H9 (cell line): ENCODE data around the gene MUSK. TPM values are rescaled to one million over a fixed set of nuclear protein-coding genes. Genes with fewer than 3 reads are reported as not detected.

ENCODE experiments used
- DNase-seq: peaks from one replicate; pipeline ENCODE4 v3.0.0-alpha.2; 2017
- H2AFZ ChIP-seq: one replicate; pipeline ENCODE4 v1.6.1; 2013; ENCODE audit warnings: mild to moderate bottlenecking, low read length, control low read depth, moderate library complexity
- H2AK5ac ChIP-seq: 2 replicates; pipeline ENCODE4 v1.6.1; 2013; ENCODE audit warnings: low read length, control low read depth, mixed read lengths; ENCODE audit not compliant: insufficient read length
- H2BK120ac ChIP-seq: one replicate; pipeline ENCODE4 v1.6.1; 2013; ENCODE audit warnings: low read depth, mild to moderate bottlenecking, low read length, control low read depth, inconsistent platforms; ENCODE audit not compliant: poor library complexity, severe bottlenecking
- H2BK12ac ChIP-seq: 2 replicates; pipeline ENCODE4 v1.6.1; 2013; ENCODE audit warnings: low read length, control low read depth, mixed read lengths, low read depth; ENCODE audit not compliant: insufficient read length
- H2BK15ac ChIP-seq: 2 replicates; pipeline ENCODE4 v1.6.1; 2013; ENCODE audit warnings: low read depth, low read length, control low read depth
- H2BK20ac ChIP-seq: one replicate; pipeline ENCODE4 v1.6.1; 2013; ENCODE audit warnings: low read depth, mild to moderate bottlenecking, low read length, control low read depth, inconsistent platforms; ENCODE audit not compliant: poor library complexity, severe bottlenecking
- H2BK5ac ChIP-seq: 2 replicates; pipeline ENCODE4 v1.6.1; 2013; ENCODE audit warnings: low read length, control low read depth, mixed read lengths; ENCODE audit not compliant: insufficient read length
- H3K14ac ChIP-seq: 2 replicates; pipeline ENCODE4 v1.6.1; 2013; ENCODE audit warnings: low read length, control low read depth; ENCODE audit not compliant: insufficient read depth
- H3K18ac ChIP-seq: 2 replicates; pipeline ENCODE4 v1.6.1; 2013; ENCODE audit warnings: low read depth, mild to moderate bottlenecking, mixed read lengths, low read length, control low read depth; ENCODE audit not compliant: insufficient read length
- H3K23ac ChIP-seq: 2 replicates; pipeline ENCODE4 v1.6.1; 2013; ENCODE audit warnings: low read length, control low read depth, mixed read lengths, low read depth; ENCODE audit not compliant: insufficient read length
- H3K23me2 ChIP-seq: 2 replicates; pipeline ENCODE4 v1.6.1; 2013; ENCODE audit warnings: low read depth, mild to moderate bottlenecking, mixed read lengths, low read length, control low read depth; ENCODE audit not compliant: insufficient read length, poor library complexity, severe bottlenecking
- H3K27ac ChIP-seq: 2 replicates; pipeline ENCODE4 v1.5.1; 2013; ENCODE audit warnings: low read length, control low read depth, mixed read lengths, low read depth; ENCODE audit not compliant: insufficient read length
- H3K27me3 ChIP-seq: 2 replicates; pipeline ENCODE4 v1.6.1; 2013; ENCODE audit warnings: low read length, control low read depth, inconsistent platforms; ENCODE audit not compliant: insufficient read depth
- H3K4ac ChIP-seq: 2 replicates; pipeline ENCODE4 v1.6.1; 2013; ENCODE audit warnings: low read depth, mild to moderate bottlenecking, control low read depth, inconsistent platforms, low read length, moderate library complexity
- H3K4me1 ChIP-seq: 2 replicates; pipeline ENCODE4 v1.6.1; 2013; ENCODE audit warnings: low read length, control low read depth, inconsistent platforms; ENCODE audit not compliant: insufficient read depth
- H3K4me2 ChIP-seq: 2 replicates; pipeline ENCODE4 v1.6.1; 2013; ENCODE audit warnings: low read length, control low read depth, mixed read lengths; ENCODE audit not compliant: insufficient read length, insufficient read depth
- H3K56ac ChIP-seq: 2 replicates; pipeline ENCODE4 v1.6.1; 2013; ENCODE audit warnings: low read depth, mild to moderate bottlenecking, mixed read lengths, low read length, control low read depth; ENCODE audit not compliant: insufficient read length
- H3K79me1 ChIP-seq: 2 replicates; pipeline ENCODE4 v1.6.1; 2013; ENCODE audit warnings: low read depth, mild to moderate bottlenecking, moderate library complexity, low read length, control low read depth, inconsistent platforms; ENCODE audit not compliant: insufficient read depth, poor library complexity, severe bottlenecking
- H3K79me2 ChIP-seq: 2 replicates; pipeline ENCODE4 v1.6.1; 2013; ENCODE audit warnings: low read length, control low read depth, inconsistent platforms; ENCODE audit not compliant: insufficient read depth
- H3K9ac ChIP-seq: 2 replicates; pipeline ENCODE4 v1.6.1; 2013; ENCODE audit warnings: low read length, control low read depth, mixed read lengths; ENCODE audit not compliant: insufficient read length; ENCODE audit errors: extremely low read depth
- H3K9me3 ChIP-seq: one replicate; pipeline ENCODE4 v1.6.1; 2013; ENCODE audit warnings: low read depth, low read length, inconsistent platforms; ENCODE audit not compliant: control insufficient read depth
- H3T11ph ChIP-seq: one replicate; pipeline ENCODE4 v1.6.1; 2013; ENCODE audit warnings: mild to moderate bottlenecking, low read length, control low read depth, inconsistent platforms
- H4K20me1 ChIP-seq: one replicate; pipeline ENCODE4 v1.6.1; 2013; ENCODE audit not compliant: control insufficient read depth, insufficient read length, insufficient read depth
- H4K5ac ChIP-seq: 2 replicates; pipeline ENCODE4 v1.6.1; 2013; ENCODE audit warnings: low read depth, mild to moderate bottlenecking, mixed read lengths, low read length, control low read depth; ENCODE audit not compliant: insufficient read length
- H4K8ac ChIP-seq: replicated peaks from 2 replicates; pipeline ENCODE4 v1.6.1; 2013; ENCODE audit warnings: low read length, control low read depth, mixed read lengths, low read depth; ENCODE audit not compliant: insufficient read length
- H4K91ac ChIP-seq: 2 replicates; pipeline ENCODE4 v1.6.1; 2013; ENCODE audit warnings: low read depth, mild to moderate bottlenecking, moderate library complexity, mixed read lengths, low read length, control low read depth; ENCODE audit not compliant: insufficient read length
- H3K27ac Mint-ChIP-seq, 3 experiments: 2 replicates in 2 of 3; 3 replicates in 1 of 3; pipeline ENCODE4 v1.8.0; 2020 to 2021; ENCODE audit warnings: mixed read lengths in 3 of 3, mild to moderate bottlenecking in 1 of 3, moderate library complexity in 1 of 3
- H3K27me3 Mint-ChIP-seq: 2 replicates; pipeline ENCODE4 v1.8.0; 2021; ENCODE audit warnings: low read depth, mild to moderate bottlenecking, moderate library complexity, mixed read lengths
- H3K36me3 Mint-ChIP-seq, 3 experiments: 2 replicates in 2 of 3; 3 replicates in 1 of 3; pipeline ENCODE4 v1.8.0; 2020 to 2021; ENCODE audit warnings: low read depth in 3 of 3, mixed read lengths in 3 of 3; ENCODE audit not compliant: insufficient read depth in 1 of 3
- H3K4me1 Mint-ChIP-seq, 2 experiments: 2 replicates each; pipeline ENCODE4 v1.8.0; 2020; ENCODE audit warnings: mixed read lengths in 2 of 2
- H3K4me3 Mint-ChIP-seq, 2 experiments: 2 replicates in 1 of 2; 3 replicates in 1 of 2; pipeline ENCODE4 v1.8.0; 2020 to 2021; ENCODE audit warnings: mild to moderate bottlenecking in 2 of 2, mixed read lengths in 2 of 2, moderate library complexity in 1 of 2
- H3K9me3 Mint-ChIP-seq, 2 experiments: 2 replicates in 1 of 2; 3 replicates in 1 of 2; pipeline ENCODE4 v1.8.0; 2020; ENCODE audit warnings: mild to moderate bottlenecking in 2 of 2, mixed read lengths in 2 of 2, moderate library complexity in 1 of 2
- CTCF ChIP-seq: fragments of 200-600 bp; sonication (generic); conservative IDR thresholded peaks from 3 replicates; pipeline ENCODE4 v1.8.0; 2021; ENCODE audit warnings: antibody characterized with exemption, mild to moderate bottlenecking
- WGBS: extraction: QIAGEN DNeasy Blood & Tissue Kit; methylation state at CpG from one replicate; pipeline ENCODE4 v1.1.7; 2013; ENCODE audit warnings: missing lambda C conversion rate, low lambda C conversion rate, mixed read lengths; ENCODE audit not compliant: insufficient read length; ENCODE audit errors: extremely low coverage; 5-methylcytosine and 5-hydroxymethylcytosine counted together
- total RNA-seq: library from RNA; stranded (reverse); gene quantifications from 2 replicates; pipeline ENCODE4 v1.2.1, GENCODE V29; 2021

The MUSK gene
- total RNA-seq, 1 experiment from 2014 or later, result not detected

GRCh38 chr9:110710420-110710819 is 41.8 kb downstream of the MUSK start:
- H3K27me3 ChIP-seq, result no peaks in the 10 kb centered on the region
- WGBS, result no CpG with 5 or more reads among the region's 3 CpGs
- no peak overlapping the region for H2BK20ac ChIP-seq
- H3K4me1 ChIP-seq, result no peaks in the 10 kb centered on the region
- H2AK5ac ChIP-seq, result no peak overlapping the region
- H3K9me3 ChIP-seq, result no peaks in the 10 kb centered on the region
- no peak overlapping the region for H4K8ac ChIP-seq
- no peak for DNase-seq
- H3K23me2 ChIP-seq, result no peaks in the 10 kb centered on the region
- H3K14ac ChIP-seq, result no peak overlapping the region
- no peak overlapping the region for H3K18ac ChIP-seq
- H4K20me1 ChIP-seq, result no peaks in the 10 kb centered on the region
- no peak overlapping the region for H4K5ac ChIP-seq
- no peak overlapping the region for H3K56ac ChIP-seq
- H4K91ac ChIP-seq, result no peak overlapping the region
- no peak overlapping the region for H2BK120ac ChIP-seq
- Mint-ChIP-seq H3K9me3 (no peaks in the 10 kb centered on the region), H3K27me3 (no peaks in the 10 kb centered on the region), H3K36me3 (no peaks in the 10 kb centered on the region), H3K27ac (no peak overlapping the region), H3K4me3 (no peak overlapping the region), H3K4me1 (peaks cover 11 to 13% of the 10 kb centered on the region in 2 experiments)
- no peaks in the 10 kb centered on the region for H3K79me2 ChIP-seq
- H3T11ph ChIP-seq, result no peak overlapping the region
- no peaks in the 10 kb centered on the region for H3K79me1 ChIP-seq
- H3K23ac ChIP-seq, result no peak overlapping the region
- H2AFZ ChIP-seq, result no peak overlapping the region
- H3K4me2 ChIP-seq, result no peak overlapping the region
- H2BK12ac ChIP-seq, result no peak overlapping the region
- no peak overlapping the region for H3K27ac ChIP-seq
- TF ChIP-seq CTCF, result no peak
- no peak overlapping the region for H2BK15ac ChIP-seq
- no peak overlapping the region for H3K9ac ChIP-seq
- H2BK5ac ChIP-seq, result no peak overlapping the region
- no peak overlapping the region for H3K4ac ChIP-seq
